ACC112 (cell line): ENCODE measurements around the gene MAGI1.

Source experiments
- H2AFZ ChIP-seq: fragments of 200-600 bp; sonication (generic); one replicate; pipeline ENCODE4 v1.6.0; 2017; ENCODE audit warnings: antibody characterized with exemption, low read length; ENCODE audit not compliant: unreplicated experiment
- H3K27ac ChIP-seq: fragments of 200-600 bp; sonication (generic); 2 replicates; pipeline ENCODE4 v1.5.1; 2014; ENCODE audit warnings: low read depth, mild to moderate bottlenecking, antibody characterized with exemption, low read length, moderate library complexity
- H3K27me3 ChIP-seq: fragments of 200-600 bp; sonication (generic); 2 replicates; pipeline ENCODE4 v1.6.1; 2014; ENCODE audit warnings: mild to moderate bottlenecking, antibody characterized with exemption, low read length, moderate library complexity, mixed read lengths; ENCODE audit not compliant: insufficient read depth
- H3K36me3 ChIP-seq: fragments of 200-600 bp; sonication (generic); 2 replicates; pipeline ENCODE4 v1.6.1; 2016; ENCODE audit warnings: mild to moderate bottlenecking, antibody characterized with exemption, low read length, moderate library complexity, mixed read lengths; ENCODE audit not compliant: insufficient read depth
- H3K4me1 ChIP-seq: fragments of 200-600 bp; sonication (generic); one replicate; pipeline ENCODE4 v1.6.1; 2016; ENCODE audit warnings: low read length, mixed read lengths; ENCODE audit not compliant: insufficient read depth, unreplicated experiment, control insufficient read depth
- H3K4me3 ChIP-seq: fragments of 200-600 bp; sonication (generic); 2 replicates; pipeline ENCODE4 v1.5.1; 2014; ENCODE audit warnings: mild to moderate bottlenecking, low read depth, low read length
- H3K79me2 ChIP-seq: fragments of 200-600 bp; sonication (generic); one replicate; pipeline ENCODE4 v1.6.0; 2016; ENCODE audit warnings: low read length; ENCODE audit not compliant: control insufficient read depth, unreplicated experiment, insufficient read depth

Gene MAGI1

DNA sequence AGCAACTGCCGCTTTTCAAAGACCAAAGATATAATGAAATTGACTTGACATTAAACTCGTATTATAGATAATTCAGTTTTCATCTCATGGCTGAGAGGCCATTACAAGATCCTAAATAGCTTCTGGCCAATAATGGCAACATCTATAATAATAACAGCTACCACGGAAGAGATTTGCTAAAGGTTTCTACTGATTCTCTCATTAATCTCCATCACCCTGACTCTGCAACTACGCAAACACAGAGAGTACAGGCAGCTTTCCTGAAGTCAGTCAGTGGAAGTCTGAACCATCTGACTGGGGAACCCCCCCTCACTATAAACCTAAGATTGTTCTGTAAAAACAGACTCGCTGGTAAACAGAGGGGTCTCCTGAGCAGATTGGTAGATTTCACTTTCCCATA, 257.1 kb downstream of the MAGI1 start:
- H2AFZ ChIP-seq: no peak overlapping the region
- no peak overlapping the region for H3K27ac ChIP-seq
- no peaks in the 10 kb centered on the region for H3K79me2 ChIP-seq
- H3K4me3 ChIP-seq: no peak overlapping the region
- H3K36me3 ChIP-seq: no peaks in the 10 kb centered on the region
- no peaks in the 10 kb centered on the region for H3K27me3 ChIP-seq
- H3K4me1 ChIP-seq: peaks cover 17% of the 10 kb centered on the region

DNA sequence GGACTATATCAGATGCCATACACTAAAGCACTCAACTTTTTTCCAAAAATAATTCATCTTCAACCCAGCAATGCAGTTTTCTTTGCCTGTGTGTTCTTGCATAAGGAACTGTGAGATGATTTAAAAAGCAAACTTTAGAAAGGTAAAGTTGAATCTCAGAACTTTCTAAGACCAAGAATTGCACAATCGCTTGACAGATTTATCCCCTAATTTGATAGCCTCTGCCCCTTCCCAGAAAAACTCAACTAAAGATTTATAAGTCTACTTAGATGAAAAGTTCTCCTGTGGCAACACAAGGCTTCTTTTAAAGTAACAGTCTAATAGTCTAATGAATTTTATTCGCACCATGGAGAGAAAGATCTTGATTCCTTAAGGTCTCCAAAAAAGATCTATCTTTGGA, 259.3 kb downstream of the MAGI1 start:
- Histone ChIP-seq H3K4me1 (peaks cover 12% of the 10 kb centered on the region), H3K4me3 (no peak overlapping the region), H3K27me3 (no peaks in the 10 kb centered on the region), H3K27ac (no peak overlapping the region), H3K79me2 (no peaks in the 10 kb centered on the region), H2AFZ (no peak overlapping the region), H3K36me3 (no peaks in the 10 kb centered on the region)

DNA sequence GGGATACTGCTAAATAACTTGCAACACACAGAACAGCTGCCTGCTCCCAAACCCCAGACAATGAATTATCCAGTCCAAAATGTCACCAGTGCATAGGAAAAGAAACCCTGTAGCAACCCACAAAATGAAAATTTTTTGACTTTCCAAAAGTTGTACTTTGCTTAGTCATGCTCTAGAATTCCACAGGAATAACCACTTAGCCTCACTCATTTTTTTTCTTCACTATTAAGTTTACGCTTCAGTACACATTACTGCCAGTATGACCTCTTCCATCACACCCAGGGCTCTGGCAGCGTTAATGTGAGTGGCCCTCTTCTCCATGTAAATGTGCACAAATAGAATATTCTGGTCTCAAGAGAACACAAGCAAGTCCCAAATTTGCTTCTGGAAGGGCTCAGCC, 259.8 kb downstream of the MAGI1 start:
- H3K4me3 ChIP-seq: no peak overlapping the region

DNA sequence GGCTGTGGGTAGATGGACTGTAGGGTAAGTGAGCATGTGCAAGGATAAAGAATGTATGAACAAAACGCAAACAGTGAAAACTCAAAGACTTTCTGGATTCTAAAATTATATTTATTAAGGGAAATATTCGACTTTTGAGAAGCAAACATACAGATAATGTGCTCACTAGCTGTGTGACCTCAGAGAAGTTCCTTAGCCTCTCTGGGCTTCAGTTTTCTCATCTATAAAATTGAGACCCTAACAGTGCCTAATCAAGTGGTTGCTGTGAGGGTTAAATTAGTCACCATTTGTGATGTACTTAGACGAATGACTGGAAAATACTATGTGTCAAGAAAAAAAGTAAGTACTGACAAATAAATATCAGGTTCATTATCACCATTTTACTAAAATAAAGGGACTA, 261.7 kb downstream of the MAGI1 start:
- Histone ChIP-seq H3K27ac (no peak overlapping the region), H3K36me3 (no peaks in the 10 kb centered on the region), H3K4me1 (peaks cover 6% of the 10 kb centered on the region), H3K79me2 (no peaks in the 10 kb centered on the region), H2AFZ (no peak overlapping the region), H3K27me3 (no peaks in the 10 kb centered on the region), H3K4me3 (no peak overlapping the region)

More for the DNA sequence above, 259.8 kb downstream of the MAGI1 start:
- H3K4me1 ChIP-seq: peaks cover 8% of the 10 kb centered on the region
- no peak overlapping the region for H3K27ac ChIP-seq
- H3K27me3 ChIP-seq: no peaks in the 10 kb centered on the region
- no peaks in the 10 kb centered on the region for H3K36me3 ChIP-seq
- H3K79me2 ChIP-seq: no peaks in the 10 kb centered on the region
- H2AFZ ChIP-seq: no peak overlapping the region

DNA sequence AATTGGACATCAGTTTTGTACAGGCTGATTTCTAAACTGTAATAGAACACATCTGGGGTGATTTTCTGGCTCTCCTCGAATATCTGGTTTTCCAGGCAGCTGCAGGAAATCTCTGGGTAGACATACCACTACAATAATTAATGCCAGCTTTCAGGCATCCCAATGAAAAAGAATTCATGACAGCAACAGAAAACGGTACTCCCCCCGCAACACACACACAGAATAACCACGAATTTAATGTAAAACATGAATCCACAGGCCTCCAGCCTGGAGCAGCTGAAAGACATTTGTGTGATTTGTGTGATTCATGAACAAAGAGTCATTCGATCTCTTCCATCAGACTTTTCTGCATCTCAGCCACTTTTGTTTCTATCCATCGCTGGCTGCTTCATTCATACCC, 262.2 kb downstream of the MAGI1 start:
- peaks cover 6% of the 10 kb centered on the region for H3K4me1 ChIP-seq
- H3K79me2 ChIP-seq: no peaks in the 10 kb centered on the region
- no peak overlapping the region for H3K27ac ChIP-seq
- H3K36me3 ChIP-seq: no peaks in the 10 kb centered on the region
- no peak overlapping the region for H3K4me3 ChIP-seq
- no peak overlapping the region for H2AFZ ChIP-seq
- H3K27me3 ChIP-seq: no peaks in the 10 kb centered on the region

DNA sequence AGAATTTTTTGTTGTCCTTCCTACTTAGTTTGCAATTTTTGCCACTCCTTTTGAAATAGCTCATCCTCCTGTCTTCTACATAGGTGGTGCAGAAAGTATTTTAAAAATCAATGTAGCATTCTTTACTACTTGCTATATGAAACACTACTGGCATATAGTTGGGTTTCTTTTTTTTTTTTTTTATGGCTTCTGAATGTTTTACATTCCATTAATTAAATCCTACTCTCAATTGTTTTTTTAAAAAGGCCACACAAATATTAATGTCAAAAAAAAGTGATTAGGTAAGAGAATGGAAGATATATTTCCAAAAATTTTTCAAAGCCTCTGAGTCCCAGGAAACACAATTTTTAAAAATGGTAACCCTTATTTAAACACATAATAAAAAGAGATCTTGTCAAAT, 262.6 kb downstream of the MAGI1 start:
- Histone ChIP-seq H3K4me1 (peaks cover 6% of the 10 kb centered on the region), H3K36me3 (no peaks in the 10 kb centered on the region), H3K79me2 (no peaks in the 10 kb centered on the region), H3K27me3 (no peaks in the 10 kb centered on the region), H3K27ac (no peak overlapping the region), H2AFZ (no peak overlapping the region), H3K4me3 (no peak overlapping the region)

DNA sequence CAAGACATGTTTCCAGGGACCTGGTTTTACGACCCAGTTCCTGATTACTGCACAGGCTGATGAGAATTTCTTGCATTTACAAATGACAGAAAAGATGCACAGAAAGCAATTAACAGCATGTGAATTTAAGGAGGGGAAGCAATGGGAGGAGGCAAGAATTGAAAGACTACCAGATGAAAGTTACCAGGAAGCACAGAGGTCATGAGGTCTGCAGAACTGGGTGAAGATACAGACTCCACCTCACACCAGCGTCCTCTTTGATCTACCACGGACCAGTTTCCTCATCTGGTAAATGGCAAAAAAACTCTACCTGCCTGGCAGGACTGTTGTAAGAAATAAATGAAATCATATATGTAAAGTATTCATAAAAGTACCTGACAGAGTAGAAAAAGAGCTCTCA, 266.0 kb downstream of the MAGI1 start:
- H3K79me2 ChIP-seq: no peaks in the 10 kb centered on the region
- no peaks in the 10 kb centered on the region for H3K36me3 ChIP-seq
- no peak overlapping the region for H3K4me3 ChIP-seq
- no peak overlapping the region for H2AFZ ChIP-seq
- H3K27me3 ChIP-seq: no peaks in the 10 kb centered on the region
- no peak overlapping the region for H3K27ac ChIP-seq
- no peaks in the 10 kb centered on the region for H3K4me1 ChIP-seq

DNA sequence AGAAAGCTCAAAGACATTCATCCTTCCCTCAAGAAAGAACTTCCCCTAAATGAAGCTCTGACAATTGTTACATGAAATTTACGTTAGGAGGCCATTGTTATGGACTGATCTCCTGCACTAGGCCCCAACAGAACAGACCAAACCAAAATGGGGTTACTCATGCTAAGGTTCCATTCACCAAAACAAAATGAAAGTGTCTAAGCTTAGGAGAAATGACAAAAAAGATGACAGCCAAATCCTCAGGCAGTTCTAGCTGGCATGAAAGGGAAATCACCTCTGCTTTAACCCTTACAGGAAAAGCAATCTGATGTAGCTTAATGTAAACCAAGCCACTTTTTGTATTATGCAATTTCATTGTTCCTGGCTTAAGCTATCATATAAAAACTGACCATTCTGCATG, 271.2 kb downstream of the MAGI1 start:
- Histone ChIP-seq H3K4me1 (no peaks in the 10 kb centered on the region), H3K27ac (no peak overlapping the region), H2AFZ (no peak overlapping the region), H3K27me3 (no peaks in the 10 kb centered on the region), H3K36me3 (no peaks in the 10 kb centered on the region), H3K79me2 (no peaks in the 10 kb centered on the region), H3K4me3 (no peak overlapping the region)

DNA sequence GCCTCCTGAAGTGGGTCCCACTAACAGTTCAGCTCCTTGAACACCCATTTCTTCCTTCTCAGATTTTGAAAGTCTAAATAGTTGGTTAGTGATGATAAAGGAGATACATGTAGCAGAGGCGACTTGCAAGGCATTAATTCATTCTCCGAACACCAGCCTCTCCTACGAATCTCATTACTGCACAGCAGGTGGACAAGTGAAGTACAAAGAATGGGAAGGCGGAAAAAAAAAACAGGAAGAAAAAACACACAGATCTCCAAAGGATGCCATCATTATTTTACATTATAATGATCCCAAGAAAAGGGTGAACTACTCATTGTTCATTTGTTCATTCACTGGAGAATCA, 276.5 kb downstream of the MAGI1 start:
- Histone ChIP-seq H3K36me3 (no peaks in the 10 kb centered on the region), H2AFZ (no peak overlapping the region), H3K4me1 (peaks cover 3% of the 10 kb centered on the region), H3K27ac (no peak overlapping the region), H3K27me3 (no peaks in the 10 kb centered on the region), H3K4me3 (no peak overlapping the region), H3K79me2 (peaks cover 4% of the 10 kb centered on the region)

DNA sequence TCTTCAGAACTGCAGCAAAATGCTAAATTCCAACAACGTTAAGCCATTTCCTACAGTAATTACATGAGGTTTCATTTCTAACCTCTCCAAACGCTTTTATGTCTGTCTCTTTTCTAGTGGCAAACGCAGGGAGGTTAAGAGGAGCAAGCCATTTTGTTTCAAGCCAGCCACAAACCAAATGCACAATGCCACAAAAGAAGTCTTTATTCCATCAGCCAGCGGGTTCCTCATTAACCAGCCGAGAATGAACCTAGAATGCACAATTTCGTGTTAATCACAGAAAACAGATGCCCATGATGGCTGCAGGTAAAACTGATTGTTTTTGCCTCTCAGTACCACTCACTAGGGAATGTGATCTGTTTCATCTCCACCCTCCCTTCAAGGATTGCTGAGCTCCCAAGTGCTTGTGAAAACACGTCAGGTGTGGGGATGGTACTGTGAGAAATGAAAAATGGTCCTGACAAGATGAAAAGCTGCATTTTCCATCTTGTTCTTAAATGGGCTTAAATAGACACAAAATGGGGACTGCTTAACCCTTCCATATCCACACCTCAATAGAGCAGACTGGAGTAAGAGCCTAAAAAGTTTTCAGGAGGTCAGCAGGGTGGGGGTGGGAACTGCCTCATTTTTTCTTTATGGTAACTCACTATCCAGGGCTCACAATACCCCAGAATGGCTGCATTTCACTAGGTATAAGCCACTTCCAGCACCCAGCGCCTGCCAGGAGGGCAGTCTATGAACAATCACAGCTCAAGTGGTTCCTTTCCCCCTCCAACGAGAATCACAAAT, 277.1 kb downstream of the MAGI1 start:
- H3K4me3 ChIP-seq: no peak overlapping the region
- H3K27ac ChIP-seq: no peak overlapping the region
- peaks cover 3% of the 10 kb centered on the region for H3K4me1 ChIP-seq
- H3K27me3 ChIP-seq: no peaks in the 10 kb centered on the region
- H3K36me3 ChIP-seq: no peaks in the 10 kb centered on the region
- peaks cover 4% of the 10 kb centered on the region for H3K79me2 ChIP-seq
- no peak overlapping the region for H2AFZ ChIP-seq

DNA sequence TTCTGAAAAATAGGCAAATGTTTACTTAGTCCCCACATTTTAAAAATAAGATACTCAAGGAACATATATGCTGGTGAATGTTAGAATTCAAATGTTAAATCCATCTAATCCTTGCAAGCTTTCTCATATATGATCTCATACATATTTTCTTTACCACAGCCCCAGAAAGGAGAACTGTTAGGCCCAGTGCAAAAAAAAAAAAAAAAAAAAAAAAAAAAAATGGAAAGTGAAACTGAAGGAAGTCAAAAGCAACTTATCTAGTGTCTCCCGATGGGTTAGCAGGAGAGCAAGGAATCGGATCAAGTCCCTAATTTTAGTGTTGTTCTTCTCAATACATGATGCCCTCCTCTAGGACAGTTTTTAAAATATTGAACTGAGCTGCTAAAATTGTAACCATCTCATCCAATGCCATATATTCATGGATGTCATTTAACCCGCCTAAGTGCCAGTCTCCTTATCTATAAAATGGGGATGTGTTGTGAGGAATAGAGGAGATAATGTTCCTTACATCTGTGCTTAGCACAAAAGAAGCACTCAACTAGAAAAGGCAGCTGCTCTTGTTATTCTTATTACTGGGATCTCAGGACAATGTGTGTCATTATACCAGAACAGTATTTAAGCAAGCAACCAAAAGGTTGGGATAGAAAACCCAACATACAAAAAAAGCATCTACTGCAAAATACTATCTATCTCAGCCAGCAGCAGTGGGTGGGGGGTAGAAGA, 279.7 kb downstream of the MAGI1 start:
- H2AFZ ChIP-seq: peak overlapping the region; percentile 43
- H3K36me3 ChIP-seq: no peaks in the 10 kb centered on the region
- no peak overlapping the region for H3K27ac ChIP-seq
- H3K79me2 ChIP-seq: peaks cover 4% of the 10 kb centered on the region
- peaks cover 3% of the 10 kb centered on the region for H3K4me1 ChIP-seq
- H3K27me3 ChIP-seq: no peaks in the 10 kb centered on the region
- H3K4me3 ChIP-seq: peak overlapping the region; percentile 67
